K562 (cell line): ENCODE data around the gene LRRC3. TPM values are rescaled to one million over a fixed set of nuclear protein-coding genes. Genes with fewer than 3 reads are reported as not detected.

Experiments
- ATAC-seq: fragments of 200-7000 bp; cut with Tn5 transposase; 3 replicates; pipeline ENCODE4 v1.9.1; 2020; ENCODE audit warnings: moderate library complexity
- BruUV-seq: library from RNA; stranded (reverse); fragments of 400-500 nt; replicated peaks from 2 replicates; lab custom pipeline; 2021; lab: Mats Ljungman, UMichigan
- CTCF ChIA-PET: fragments of 300-600 bp; formaldehyde crosslinking; extraction: SDS; loops from one replicate; lab custom pipeline; 2021; ENCODE audit warnings: low intra/inter-chr PET ratio; lab: Yijun Ruan, JAX
- POLR2A ChIA-PET: fragments of 300-600, 350-650 bp; sonication (Branson Sonifier 250); formaldehyde crosslinking; extraction: SDS; loops from one replicate; lab custom pipeline; 2021; ENCODE audit warnings: antibody characterized with exemption, inconsistent platforms; lab: Yijun Ruan, JAX
- DNase-seq, 4 experiments: peaks; one replicate each; pipeline versions ENCODE4 v3.0.0 to v3.0.0-alpha.2; 2011 to 2018; ENCODE audit warnings: low spot score in 3 of 4, mixed read lengths in 3 of 4; ENCODE audit errors: extremely low read depth in 1 of 4
- FAIRE-seq: peaks from 2 replicates; lab custom pipeline; 2011; peaks lifted over from hg19 to GRCh38; lab: Jason Lieb, UNC
- H2AFZ ChIP-seq: 2 replicates; pipeline ENCODE4 v1.6.0; 2011; ENCODE audit warnings: low read depth, low read length, control low read depth, inconsistent platforms
- H3K27ac ChIP-seq: fragments of 200-600 bp; 3 replicates; pipeline ENCODE4 v1.8.0; 2011; ENCODE audit warnings: low read depth, mild to moderate bottlenecking, control low read depth, inconsistent platforms, low read length, moderate library complexity, mixed read lengths; ENCODE audit errors: extremely low read depth
- H3K27me3 ChIP-seq, 2 experiments: fragments of 300-600 bp in 1 of 2; 2 replicates in 1 of 2; 3 replicates in 1 of 2; pipeline versions ENCODE4 v1.6.0 to v1.8.0; 2011; ENCODE audit warnings: inconsistent platforms in 2 of 2, low read length in 2 of 2, mild to moderate bottlenecking in 1 of 2, mixed read lengths in 1 of 2, moderate library complexity in 1 of 2; ENCODE audit not compliant: control insufficient read depth in 2 of 2, insufficient read depth in 2 of 2
- H3K36me3 ChIP-seq: fragments of 300-600 bp; 3 replicates; pipeline ENCODE4 v1.8.0; 2011; ENCODE audit warnings: mild to moderate bottlenecking, low read length, inconsistent platforms; ENCODE audit not compliant: control insufficient read depth, insufficient read depth
- H3K4me1 ChIP-seq, 2 experiments: fragments of 200-600 bp in 1 of 2; replicated peaks in 1 of 2; 2 replicates in 1 of 2; 3 replicates in 1 of 2; pipeline versions ENCODE4 v1.5.1 to v1.8.0; 2011; ENCODE audit warnings: inconsistent platforms in 2 of 2, low read length in 2 of 2, mild to moderate bottlenecking in 1 of 2, mixed read lengths in 1 of 2, moderate library complexity in 1 of 2; ENCODE audit not compliant: control insufficient read depth in 2 of 2, insufficient read depth in 2 of 2
- H3K4me2 ChIP-seq: 2 replicates; pipeline ENCODE4 v1.6.1; 2011; ENCODE audit warnings: low read length, control low read depth, inconsistent platforms, mixed read lengths; ENCODE audit not compliant: insufficient read depth
- H3K4me3 ChIP-seq: fragments of 200-600 bp; sonication (generic), shearing (Covaris generic); 2 replicates; pipeline ENCODE4 v1.5.1; 2016; ENCODE audit warnings: control low read depth, inconsistent platforms
- H3K79me2 ChIP-seq: fragments of 200-600 bp; 3 replicates; pipeline ENCODE4 v1.8.0; 2011; ENCODE audit warnings: low read length, inconsistent platforms; ENCODE audit not compliant: control insufficient read depth, insufficient read depth
- H3K9ac ChIP-seq, 2 experiments: 2 replicates each; pipeline versions ENCODE4 v1.6.0 to v1.6.1; 2011; ENCODE audit warnings: low read depth in 2 of 2, low read length in 2 of 2, control low read depth in 1 of 2, inconsistent platforms in 1 of 2, mild to moderate bottlenecking in 1 of 2, mixed read lengths in 1 of 2; ENCODE audit not compliant: insufficient read depth in 1 of 2
- H3K9me1 ChIP-seq: one replicate; pipeline ENCODE4 v1.6.0; 2011; ENCODE audit warnings: inconsistent platforms, mild to moderate bottlenecking, low read length, moderate library complexity; ENCODE audit not compliant: control insufficient read depth, insufficient read depth
- H3K9me3 ChIP-seq: replicated peaks from 2 replicates; pipeline ENCODE4 v1.5.1; 2011; ENCODE audit warnings: low read depth, low read length, inconsistent platforms; ENCODE audit not compliant: control insufficient read depth, insufficient read depth
- H4K20me1 ChIP-seq: replicated peaks from 2 replicates; pipeline ENCODE4 v1.6.1; 2011; ENCODE audit warnings: low read length, inconsistent platforms, mixed read lengths; ENCODE audit not compliant: control insufficient read depth, insufficient read depth
- KLF10 ChIP-seq: fragments of 250-450 bp; sonication (Bioruptor Pico); IDR thresholded peaks from 2 replicates; pipeline ENCODE4 v1.6.1; 2021; ENCODE audit warnings: matching md5 sums
- MBD2 ChIP-seq: sonication (generic); IDR thresholded peaks from 2 replicates; pipeline ENCODE4 v1.6.1; 2016; ENCODE audit warnings: low read depth, borderline replicate concordance
- RFX5 ChIP-seq: IDR thresholded peaks from 2 replicates; pipeline ENCODE4 v1.6.1; 2011; ENCODE audit warnings: low read depth, mild to moderate bottlenecking, improper control_type of control experiment, low read length
- ZNF165 ChIP-seq: fragments of 250-450 bp; sonication (Bioruptor Pico); IDR thresholded peaks from 2 replicates; pipeline ENCODE4 v1.4.0; 2020; ENCODE audit warnings: borderline replicate concordance
- WGBS: fragments of 100-300 bp; shearing (Covaris generic); methylation state at CpG from one replicate; pipeline ENCODE4 v1.1.6; 2016; ENCODE audit warnings: low coverage, mixed read lengths; ENCODE audit not compliant: insufficient coverage; ENCODE audit errors: missing lambda C conversion rate; 5-methylcytosine and 5-hydroxymethylcytosine counted together
- in situ Hi-C: fragments of 300-500 bp; cut with MboI; formaldehyde crosslinking; loops from 4 replicates; pipeline ENCODE4 v1.15.0; 2018; ENCODE audit warnings: inconsistent platforms, mixed read lengths
- intact Hi-C: fragments of 100-400 bp; cut with micrococcal nuclease; formaldehyde crosslinking; loops from 2 replicates; pipeline ENCODE4 v1.14.2; 2022
- polyA plus RNA-seq, 8 experiments: library from polyadenylated mRNA; depleted of rRNA in 4 of 8; stranded (reverse) in 5 of 8; unstranded in 3 of 8; fragments of >200 nt; fragmentation: Nextera tagmentation in 2 of 8; fragmentation: Illumina TruSeq in 1 of 8; extraction: Ambion mirVana in 2 of 8; extraction: Trizol in 1 of 8; gene quantifications; 2 replicates each; pipeline versions ENCODE4 v1.2.1 to v1.2.3, GENCODE V29; 2011 to 2014; ENCODE audit warnings: inconsistent platforms in 1 of 8, missing spikeins in 1 of 8
- total RNA-seq, 7 experiments: library from RNA; depleted of rRNA in 6 of 7; stranded (reverse); fragments of >200 nt in 6 of 7; fragmentation: Illumina TruSeq in 2 of 7; extraction: Trizol in 2 of 7; gene quantifications; 2 replicates each; pipeline versions ENCODE4 v1.2.1 to v1.2.3, GENCODE V29; 2011 to 2021; ENCODE audit warnings: low replicate concordance in 1 of 7
- TF ChIP-seq, protein P1 (sequence below): fragments of 450-650 bp; IDR thresholded peaks from 2 replicates; pipeline ENCODE4 v1.6.1; 2016; ENCODE audit warnings: low read depth, mild to moderate bottlenecking, moderate library complexity
- TF ChIP-seq, protein P2 (sequence below): IDR thresholded peaks from 2 replicates; pipeline ENCODE4 v1.6.1; 2011; ENCODE audit warnings: borderline replicate concordance, low read depth, mild to moderate bottlenecking, moderate library complexity, low read length; ENCODE audit not compliant: insufficient read depth, poor library complexity, severe bottlenecking
- TF ChIP-seq, protein P3 (sequence below): sonication (generic); formaldehyde crosslinking; IDR thresholded peaks from 2 replicates; pipeline ENCODE4 v1.8.0; 2023; ENCODE audit warnings: mild to moderate bottlenecking, missing genetic modification reagents
- TF ChIP-seq, protein P4 (sequence below): fragments of 450-650 bp; IDR thresholded peaks from 2 replicates; pipeline ENCODE4 v1.6.1; 2016; ENCODE audit warnings: borderline replicate concordance

The LRRC3 gene
- total and polyA plus RNA-seq, 9 of the 15 experiments (the other 6 are each of a cell fraction or from before 2014, with no cell fraction given), result 0.04 TPM; not detected in 7

DNA sequence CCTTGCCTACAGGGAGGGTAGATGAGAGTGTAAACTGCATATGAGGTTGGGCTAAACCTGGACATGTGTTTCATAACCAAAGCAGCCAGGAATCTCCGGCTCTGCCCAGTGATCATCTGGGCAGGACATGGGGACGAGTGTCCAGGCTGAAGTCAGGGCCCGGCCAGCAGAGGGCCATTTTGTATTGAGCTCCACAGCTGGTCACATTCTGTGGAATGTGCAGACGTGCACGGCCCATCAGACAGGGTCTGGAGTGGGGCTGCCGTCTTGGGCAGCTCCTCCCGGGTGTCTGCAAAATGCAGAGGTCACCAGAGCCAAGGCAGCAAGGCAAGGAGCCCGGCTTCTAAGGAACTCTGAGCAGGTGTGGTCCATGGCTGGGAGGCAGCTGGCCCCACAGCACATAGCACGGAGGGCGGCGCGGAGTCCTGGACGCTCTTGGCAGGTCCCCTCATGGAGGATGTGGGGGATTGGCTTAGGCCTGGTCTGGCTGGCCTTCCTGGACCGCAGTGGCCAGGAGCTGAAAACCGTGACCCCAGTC lies 6.2 kb downstream of the LRRC3 start (continued):
- TF ChIP-seq, protein P1, sequence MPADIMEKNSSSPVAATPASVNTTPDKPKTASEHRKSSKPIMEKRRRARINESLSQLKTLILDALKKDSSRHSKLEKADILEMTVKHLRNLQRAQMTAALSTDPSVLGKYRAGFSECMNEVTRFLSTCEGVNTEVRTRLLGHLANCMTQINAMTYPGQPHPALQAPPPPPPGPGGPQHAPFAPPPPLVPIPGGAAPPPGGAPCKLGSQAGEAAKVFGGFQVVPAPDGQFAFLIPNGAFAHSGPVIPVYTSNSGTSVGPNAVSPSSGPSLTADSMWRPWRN, result no peak
- no peak for TF ChIP-seq RFX5
- TF ChIP-seq, protein P2, sequence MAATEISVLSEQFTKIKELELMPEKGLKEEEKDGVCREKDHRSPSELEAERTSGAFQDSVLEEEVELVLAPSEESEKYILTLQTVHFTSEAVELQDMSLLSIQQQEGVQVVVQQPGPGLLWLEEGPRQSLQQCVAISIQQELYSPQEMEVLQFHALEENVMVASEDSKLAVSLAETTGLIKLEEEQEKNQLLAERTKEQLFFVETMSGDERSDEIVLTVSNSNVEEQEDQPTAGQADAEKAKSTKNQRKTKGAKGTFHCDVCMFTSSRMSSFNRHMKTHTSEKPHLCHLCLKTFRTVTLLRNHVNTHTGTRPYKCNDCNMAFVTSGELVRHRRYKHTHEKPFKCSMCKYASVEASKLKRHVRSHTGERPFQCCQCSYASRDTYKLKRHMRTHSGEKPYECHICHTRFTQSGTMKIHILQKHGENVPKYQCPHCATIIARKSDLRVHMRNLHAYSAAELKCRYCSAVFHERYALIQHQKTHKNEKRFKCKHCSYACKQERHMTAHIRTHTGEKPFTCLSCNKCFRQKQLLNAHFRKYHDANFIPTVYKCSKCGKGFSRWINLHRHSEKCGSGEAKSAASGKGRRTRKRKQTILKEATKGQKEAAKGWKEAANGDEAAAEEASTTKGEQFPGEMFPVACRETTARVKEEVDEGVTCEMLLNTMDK, result peak; percentile 56

DNA sequence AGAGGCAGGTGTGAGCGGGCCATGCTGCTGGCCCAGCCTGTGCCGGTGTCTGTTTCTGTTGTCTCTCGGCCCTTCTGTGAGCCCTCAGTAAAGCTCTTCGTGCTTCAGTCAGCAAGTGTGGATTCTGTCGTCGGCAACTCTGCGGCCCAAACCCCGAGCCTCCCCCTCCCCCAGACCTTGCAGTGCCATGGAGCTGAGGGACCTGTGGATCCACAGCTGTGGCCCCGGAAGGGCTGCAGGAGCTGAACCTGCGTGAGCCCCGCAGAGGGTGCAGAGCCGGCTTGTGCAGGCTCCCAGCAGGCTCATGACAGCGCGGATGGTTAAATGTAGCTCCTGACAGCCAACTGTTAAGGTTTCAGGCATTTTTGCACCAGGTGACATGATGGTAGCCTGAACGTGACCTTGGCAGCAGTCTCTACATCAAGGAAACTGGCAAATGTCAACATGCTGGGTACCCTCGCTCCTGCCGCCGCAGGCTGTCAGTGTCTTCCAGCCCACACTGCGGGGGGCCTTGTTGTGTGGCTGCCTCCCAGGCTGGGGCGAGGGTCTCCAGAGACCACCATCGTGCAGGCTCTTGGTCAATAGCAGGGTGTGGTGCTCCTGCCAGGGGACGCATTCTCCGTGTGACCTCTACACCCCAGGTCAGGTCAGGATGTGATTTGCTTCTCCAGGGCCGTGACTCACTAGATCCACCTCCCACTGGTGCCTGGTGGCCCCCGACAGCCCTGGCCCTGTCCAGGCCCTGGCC lies 7.0 kb downstream of the LRRC3 start:
- no peak overlapping the region for H2AFZ ChIP-seq
- H3K4me3 ChIP-seq, result no peak overlapping the region
- H3K9me1 ChIP-seq, result no peaks in the 10 kb centered on the region
- no TSS peak for BruUV-seq
- no peak overlapping the region for H3K27ac ChIP-seq
- peaks cover 7% of the 10 kb centered on the region; the same call in 1 of the 2 replicates for H4K20me1 ChIP-seq
- CTCF ChIA-PET, result no interaction called here
- H3K36me3 ChIP-seq, result no peaks in the 10 kb centered on the region
- intact Hi-C loops (no loop called here), in situ Hi-C loops (no loop called here)
- POLR2A ChIA-PET, result interaction anchor here (0.6 to 1.1 kb wide), 2 partner anchors 11 to 14 kb away, joined by 4 to 5 read pairs; no protein-coding TSS in a partner anchor
- peak; percentile 23; the same call in 2 of the 3 replicates for ATAC-seq
- no peak overlapping the region for H3K4me2 ChIP-seq
- peaks cover 0 to 17% of the 10 kb centered on the region in 2 experiments; a peak in 1 of 5 replicates for H3K4me1 ChIP-seq
- no peaks in the 10 kb centered on the region for H3K9me3 ChIP-seq
- no peak for DNase-seq
- no peak overlapping the region; a peak in 1 of 4 replicates for H3K9ac ChIP-seq
- 7% methylated on average over 25 of the region's 25 CpGs for WGBS
- no peak for FAIRE-seq
- H3K27me3 ChIP-seq, result peaks cover 32 to 96% of the 10 kb centered on the region in 2 experiments
- no peaks in the 10 kb centered on the region for H3K79me2 ChIP-seq
- TF ChIP-seq MBD2, result no peak
- no peak for TF ChIP-seq ZNF165 (CRISPR knock-in tag)
- TF ChIP-seq, protein P3, sequence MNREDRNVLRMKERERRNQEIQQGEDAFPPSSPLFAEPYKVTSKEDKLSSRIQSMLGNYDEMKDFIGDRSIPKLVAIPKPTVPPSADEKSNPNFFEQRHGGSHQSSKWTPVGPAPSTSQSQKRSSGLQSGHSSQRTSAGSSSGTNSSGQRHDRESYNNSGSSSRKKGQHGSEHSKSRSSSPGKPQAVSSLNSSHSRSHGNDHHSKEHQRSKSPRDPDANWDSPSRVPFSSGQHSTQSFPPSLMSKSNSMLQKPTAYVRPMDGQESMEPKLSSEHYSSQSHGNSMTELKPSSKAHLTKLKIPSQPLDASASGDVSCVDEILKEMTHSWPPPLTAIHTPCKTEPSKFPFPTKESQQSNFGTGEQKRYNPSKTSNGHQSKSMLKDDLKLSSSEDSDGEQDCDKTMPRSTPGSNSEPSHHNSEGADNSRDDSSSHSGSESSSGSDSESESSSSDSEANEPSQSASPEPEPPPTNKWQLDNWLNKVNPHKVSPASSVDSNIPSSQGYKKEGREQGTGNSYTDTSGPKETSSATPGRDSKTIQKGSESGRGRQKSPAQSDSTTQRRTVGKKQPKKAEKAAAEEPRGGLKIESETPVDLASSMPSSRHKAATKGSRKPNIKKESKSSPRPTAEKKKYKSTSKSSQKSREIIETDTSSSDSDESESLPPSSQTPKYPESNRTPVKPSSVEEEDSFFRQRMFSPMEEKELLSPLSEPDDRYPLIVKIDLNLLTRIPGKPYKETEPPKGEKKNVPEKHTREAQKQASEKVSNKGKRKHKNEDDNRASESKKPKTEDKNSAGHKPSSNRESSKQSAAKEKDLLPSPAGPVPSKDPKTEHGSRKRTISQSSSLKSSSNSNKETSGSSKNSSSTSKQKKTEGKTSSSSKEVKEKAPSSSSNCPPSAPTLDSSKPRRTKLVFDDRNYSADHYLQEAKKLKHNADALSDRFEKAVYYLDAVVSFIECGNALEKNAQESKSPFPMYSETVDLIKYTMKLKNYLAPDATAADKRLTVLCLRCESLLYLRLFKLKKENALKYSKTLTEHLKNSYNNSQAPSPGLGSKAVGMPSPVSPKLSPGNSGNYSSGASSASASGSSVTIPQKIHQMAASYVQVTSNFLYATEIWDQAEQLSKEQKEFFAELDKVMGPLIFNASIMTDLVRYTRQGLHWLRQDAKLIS (CRISPR knock-in tag), result no peak
- no peak for TF ChIP-seq KLF10
- TF ChIP-seq, protein P4, sequence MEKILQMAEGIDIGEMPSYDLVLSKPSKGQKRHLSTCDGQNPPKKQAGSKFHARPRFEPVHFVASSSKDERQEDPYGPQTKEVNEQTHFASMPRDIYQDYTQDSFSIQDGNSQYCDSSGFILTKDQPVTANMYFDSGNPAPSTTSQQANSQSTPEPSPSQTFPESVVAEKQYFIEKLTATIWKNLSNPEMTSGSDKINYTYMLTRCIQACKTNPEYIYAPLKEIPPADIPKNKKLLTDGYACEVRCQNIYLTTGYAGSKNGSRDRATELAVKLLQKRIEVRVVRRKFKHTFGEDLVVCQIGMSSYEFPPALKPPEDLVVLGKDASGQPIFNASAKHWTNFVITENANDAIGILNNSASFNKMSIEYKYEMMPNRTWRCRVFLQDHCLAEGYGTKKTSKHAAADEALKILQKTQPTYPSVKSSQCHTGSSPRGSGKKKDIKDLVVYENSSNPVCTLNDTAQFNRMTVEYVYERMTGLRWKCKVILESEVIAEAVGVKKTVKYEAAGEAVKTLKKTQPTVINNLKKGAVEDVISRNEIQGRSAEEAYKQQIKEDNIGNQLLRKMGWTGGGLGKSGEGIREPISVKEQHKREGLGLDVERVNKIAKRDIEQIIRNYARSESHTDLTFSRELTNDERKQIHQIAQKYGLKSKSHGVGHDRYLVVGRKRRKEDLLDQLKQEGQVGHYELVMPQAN, result no peak
